ENCODE measurements around the gene C17orf107. TPM values are rescaled to one million over a fixed set of nuclear protein-coding genes. Genes with fewer than 3 reads are reported as not detected.

Gene C17orf107
- total RNA-seq, 1 donor from 2014 or later: 1.1 TPM

DNA sequence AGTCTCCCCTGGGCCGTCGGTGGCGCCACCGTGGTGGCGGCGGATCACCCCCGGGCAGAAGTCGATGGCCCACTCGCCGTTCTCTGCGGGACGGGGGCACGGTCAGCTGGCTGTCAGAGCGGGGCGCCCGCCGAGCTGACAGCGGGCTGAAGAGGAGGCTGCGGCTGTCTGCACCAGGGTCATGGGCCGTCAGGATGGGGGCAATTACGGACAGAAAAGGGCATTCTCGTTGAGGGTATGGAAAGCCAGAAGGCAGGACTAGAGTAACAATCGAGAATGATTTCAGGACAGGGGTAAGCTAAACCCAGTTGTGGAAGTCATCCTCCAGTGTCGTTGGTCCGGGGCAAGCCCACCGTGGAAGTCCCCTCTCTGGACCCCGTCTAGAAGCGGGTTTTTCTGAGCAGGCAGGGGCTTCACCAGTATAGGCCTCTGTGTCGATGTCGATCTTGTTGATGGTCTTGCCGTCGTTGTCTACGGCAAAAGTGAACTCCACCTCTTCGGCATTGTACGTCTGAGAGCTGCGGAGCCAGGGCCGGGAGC, 1.8 kb downstream of the C17orf107 start:
- Mint-ChIP-seq H3K4me1 (peaks cover 6% of the 10 kb centered on the region), H3K4me3 (no peak overlapping the region), H3K27ac (no peak overlapping the region), H3K36me3 (peaks cover 6% of the 10 kb centered on the region), H3K27me3 (ENCODE audit: insufficient read depth, low read depth) (peaks cover 11% of the 10 kb centered on the region), H3K9me3 (no peaks in the 10 kb centered on the region)
- TF ChIP-seq EZH2phosphoT487 (IDR thresholded peaks at IDR 0.05): no peak
- TF ChIP-seq, protein P1, sequence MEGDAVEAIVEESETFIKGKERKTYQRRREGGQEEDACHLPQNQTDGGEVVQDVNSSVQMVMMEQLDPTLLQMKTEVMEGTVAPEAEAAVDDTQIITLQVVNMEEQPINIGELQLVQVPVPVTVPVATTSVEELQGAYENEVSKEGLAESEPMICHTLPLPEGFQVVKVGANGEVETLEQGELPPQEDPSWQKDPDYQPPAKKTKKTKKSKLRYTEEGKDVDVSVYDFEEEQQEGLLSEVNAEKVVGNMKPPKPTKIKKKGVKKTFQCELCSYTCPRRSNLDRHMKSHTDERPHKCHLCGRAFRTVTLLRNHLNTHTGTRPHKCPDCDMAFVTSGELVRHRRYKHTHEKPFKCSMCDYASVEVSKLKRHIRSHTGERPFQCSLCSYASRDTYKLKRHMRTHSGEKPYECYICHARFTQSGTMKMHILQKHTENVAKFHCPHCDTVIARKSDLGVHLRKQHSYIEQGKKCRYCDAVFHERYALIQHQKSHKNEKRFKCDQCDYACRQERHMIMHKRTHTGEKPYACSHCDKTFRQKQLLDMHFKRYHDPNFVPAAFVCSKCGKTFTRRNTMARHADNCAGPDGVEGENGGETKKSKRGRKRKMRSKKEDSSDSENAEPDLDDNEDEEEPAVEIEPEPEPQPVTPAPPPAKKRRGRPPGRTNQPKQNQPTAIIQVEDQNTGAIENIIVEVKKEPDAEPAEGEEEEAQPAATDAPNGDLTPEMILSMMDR (IDR thresholded peaks at IDR 0.05): no peak
- TF ChIP-seq EZH2 (IDR thresholded peaks at IDR 0.05): no peak
- Histone ChIP-seq H3K9ac (no peak overlapping the region), H3K9me3 (ENCODE audit: low read depth) (no peaks in the 10 kb centered on the region), H3K4me1 (no peaks in the 10 kb centered on the region), H3K79me2 (ENCODE audit: low read depth) (no peaks in the 10 kb centered on the region), H4K20me1 (ENCODE audit: low read depth) (no peaks in the 10 kb centered on the region), H2AFZ (replicated peaks) (no peak overlapping the region), H3K36me3 (no peaks in the 10 kb centered on the region), H3K27ac (no peak overlapping the region), H3K4me2 (no peak overlapping the region), H3K27me3 (peaks cover 35% of the 10 kb centered on the region), H3F3A (ENCODE audit: low read depth) (peaks cover 10% of the 10 kb centered on the region), H3K4me3 (no peak overlapping the region)
- DNase-seq (ENCODE audit: low spot score): no peak

GRCh38 chr17:4901648-4902344, 2.5 kb downstream of the C17orf107 start:
- Histone ChIP-seq H3K27ac (no peak overlapping the region), H3K4me3 (no peak overlapping the region), H3F3A (ENCODE audit: low read depth) (peaks cover 10% of the 10 kb centered on the region), H4K20me1 (ENCODE audit: low read depth) (no peaks in the 10 kb centered on the region), H3K9ac (no peak overlapping the region), H3K27me3 (peaks cover 40% of the 10 kb centered on the region), H3K4me2 (no peak overlapping the region), H3K9me3 (ENCODE audit: low read depth) (no peaks in the 10 kb centered on the region), H3K4me1 (no peaks in the 10 kb centered on the region), H2AFZ (replicated peaks) (no peak overlapping the region), H3K36me3 (no peaks in the 10 kb centered on the region), H3K79me2 (ENCODE audit: low read depth) (no peaks in the 10 kb centered on the region)
- Mint-ChIP-seq H3K4me3 (no peak overlapping the region), H3K4me1 (peaks cover 6% of the 10 kb centered on the region), H3K9me3 (no peaks in the 10 kb centered on the region), H3K27me3 (ENCODE audit: insufficient read depth, low read depth) (peaks cover 11% of the 10 kb centered on the region), H3K27ac (no peak overlapping the region), H3K36me3 (peaks cover 6% of the 10 kb centered on the region)
- no peak for TF ChIP-seq EZH2 (IDR thresholded peaks at IDR 0.05)
- no peak for TF ChIP-seq EZH2phosphoT487 (IDR thresholded peaks at IDR 0.05)
- TF ChIP-seq, protein P1 (IDR thresholded peaks at IDR 0.05): no peak
- no peak for DNase-seq (ENCODE audit: low spot score)

GRCh38 chr17:4902540-4902939, 3.2 kb downstream of the C17orf107 start:
- Histone ChIP-seq H3F3A (ENCODE audit: low read depth) (peaks cover 10% of the 10 kb centered on the region), H4K20me1 (ENCODE audit: low read depth) (no peaks in the 10 kb centered on the region), H3K4me2 (no peak overlapping the region), H3K79me2 (ENCODE audit: low read depth) (no peaks in the 10 kb centered on the region), H3K4me3 (no peak overlapping the region), H3K4me1 (no peaks in the 10 kb centered on the region), H3K9ac (no peak overlapping the region), H2AFZ (replicated peaks) (no peak overlapping the region), H3K36me3 (no peaks in the 10 kb centered on the region), H3K9me3 (ENCODE audit: low read depth) (no peaks in the 10 kb centered on the region), H3K27me3 (peaks cover 41% of the 10 kb centered on the region), H3K27ac (no peak overlapping the region)
- peaks cover 6% of the 10 kb centered on the region for H3K36me3 Mint-ChIP-seq
- H3K27me3 Mint-ChIP-seq (ENCODE audit: insufficient read depth, low read depth): peaks cover 15% of the 10 kb centered on the region
- no peak for TF ChIP-seq EZH2phosphoT487 (IDR thresholded peaks at IDR 0.05)
- no peak for TF ChIP-seq EZH2 (IDR thresholded peaks at IDR 0.05)
- TF ChIP-seq, protein P1 (IDR thresholded peaks at IDR 0.05): no peak
- peak overlapping the region; percentile 60 for H3K4me3 Mint-ChIP-seq
- H3K9me3 Mint-ChIP-seq: no peaks in the 10 kb centered on the region
- H3K27ac Mint-ChIP-seq: peak overlapping the region; percentile 19
- no peak for DNase-seq (ENCODE audit: low spot score)
- peaks cover 10% of the 10 kb centered on the region for H3K4me1 Mint-ChIP-seq
